IMR-90 (cell line): ENCODE measurements around the gene PSMB3. TPM values are rescaled to one million over a fixed set of nuclear protein-coding genes. Genes with fewer than 3 reads are reported as not detected.

Experiments
- ATAC-seq: fragments of 200-7000 bp; cut with Tn5 transposase; 2 replicates; pipeline ENCODE4 v1.9.1; 2020; ENCODE audit warnings: low read depth, mild to moderate bottlenecking, moderate library complexity
- BruUV-seq: library from RNA; stranded (reverse); fragments of 400-500 nt; replicated peaks from 2 replicates; lab custom pipeline; 2021; lab: Mats Ljungman, UMichigan
- CTCF ChIA-PET: fragments of 300-600 bp; formaldehyde crosslinking; extraction: SDS; loops from one replicate; lab custom pipeline; 2021; ENCODE audit warnings: antibody characterized with exemption; lab: Yijun Ruan, JAX
- POLR2A ChIA-PET: fragments of 300-600 bp; sonication (Branson Sonifier 250); formaldehyde crosslinking; loops from one replicate; lab custom pipeline; 2022; ENCODE audit warnings: antibody characterized with exemption; ENCODE audit not compliant: unreplicated experiment; lab: Charles Lee
- DNase-seq: peaks from one replicate; pipeline ENCODE4 v3.0.0; 2013
- H2AFZ ChIP-seq: replicated peaks from 2 replicates; pipeline ENCODE3; 2013; ENCODE audit warnings: low read length, mild to moderate bottlenecking; ENCODE audit not compliant: poor library complexity
- H2AK5ac ChIP-seq: 2 replicates; pipeline ENCODE4 v1.6.1; 2013; ENCODE audit warnings: low read depth, low read length, inconsistent platforms
- H2AK9ac ChIP-seq: replicated peaks from 2 replicates; pipeline ENCODE3; 2013; ENCODE audit warnings: mild to moderate bottlenecking, low read depth, low read length, moderate library complexity; ENCODE audit not compliant: poor library complexity
- H2BK120ac ChIP-seq: 2 replicates; pipeline ENCODE4 v1.6.1; 2013; ENCODE audit warnings: low read depth, low read length, inconsistent platforms
- H2BK15ac ChIP-seq: 3 replicates; pipeline ENCODE4 v1.6.1; 2013; ENCODE audit warnings: low read depth, low read length, inconsistent platforms
- H2BK20ac ChIP-seq: 2 replicates; pipeline ENCODE4 v1.6.1; 2013; ENCODE audit warnings: low read depth, mild to moderate bottlenecking, inconsistent platforms, low read length, moderate library complexity
- H2BK5ac ChIP-seq: 2 replicates; pipeline ENCODE4 v1.6.1; 2013; ENCODE audit warnings: mild to moderate bottlenecking, low read depth, low read length, inconsistent platforms; ENCODE audit not compliant: poor library complexity, severe bottlenecking
- H3K14ac ChIP-seq: replicated peaks from 2 replicates; pipeline ENCODE4 v1.6.1; 2013; ENCODE audit warnings: low read depth, low read length, inconsistent platforms
- H3K18ac ChIP-seq: 2 replicates; pipeline ENCODE4 v1.6.1; 2013; ENCODE audit warnings: low read depth, low read length, control low read depth
- H3K23ac ChIP-seq: 2 replicates; pipeline ENCODE4 v1.6.1; 2013; ENCODE audit warnings: low read depth, low read length, inconsistent platforms
- H3K27ac ChIP-seq: 2 replicates; pipeline ENCODE4 v1.5.1; 2013; ENCODE audit warnings: mild to moderate bottlenecking, control low read depth, low read length; ENCODE audit not compliant: insufficient read depth
- H3K27me3 ChIP-seq: 2 replicates; pipeline ENCODE4 v1.6.1; 2013; ENCODE audit warnings: low read length; ENCODE audit not compliant: control insufficient read depth, insufficient read depth
- H3K36me3 ChIP-seq: 2 replicates; pipeline ENCODE4 v1.6.1; 2013; ENCODE audit warnings: low read length, mixed read lengths; ENCODE audit not compliant: control insufficient read depth, insufficient read depth
- H3K4ac ChIP-seq: 2 replicates; pipeline ENCODE4 v1.6.1; 2013; ENCODE audit warnings: low read depth, low read length, inconsistent platforms
- H3K4me1 ChIP-seq: 2 replicates; pipeline ENCODE4 v1.6.1; 2013; ENCODE audit warnings: low read length, mixed read lengths; ENCODE audit not compliant: control insufficient read depth, insufficient read depth
- H3K4me2 ChIP-seq: 2 replicates; pipeline ENCODE4 v1.6.1; 2013; ENCODE audit warnings: low read depth, mild to moderate bottlenecking, control low read depth, low read length, moderate library complexity
- H3K4me3 ChIP-seq: 2 replicates; pipeline ENCODE4 v1.5.1; 2013; ENCODE audit warnings: low read depth, mild to moderate bottlenecking, control low read depth, low read length, moderate library complexity; ENCODE audit not compliant: insufficient read depth
- H3K56ac ChIP-seq: 2 replicates; pipeline ENCODE4 v1.6.1; 2013; ENCODE audit warnings: low read length, inconsistent platforms; ENCODE audit not compliant: insufficient read depth; ENCODE audit errors: extremely low read depth
- H3K79me1 ChIP-seq, 2 experiments: 2 replicates each; pipeline ENCODE4 v1.6.1; 2013; ENCODE audit warnings: low read length in 2 of 2, inconsistent platforms in 1 of 2, low read depth in 1 of 2
- H3K9ac ChIP-seq: 2 replicates; pipeline ENCODE4 v1.6.1; 2013; ENCODE audit warnings: low read depth, low read length, control low read depth
- H3K9me1 ChIP-seq: 2 replicates; pipeline ENCODE4 v1.6.1; 2013; ENCODE audit warnings: low read length, inconsistent platforms; ENCODE audit not compliant: insufficient read depth
- H3K9me3 ChIP-seq: 2 replicates; pipeline ENCODE4 v1.6.1; 2013; ENCODE audit warnings: low read length; ENCODE audit not compliant: control insufficient read depth, insufficient read depth
- H4K20me1 ChIP-seq: 2 replicates; pipeline ENCODE4 v1.6.1; 2013; ENCODE audit warnings: low read length, inconsistent platforms; ENCODE audit not compliant: insufficient read depth
- H4K5ac ChIP-seq: 2 replicates; pipeline ENCODE4 v1.6.1; 2013; ENCODE audit warnings: mild to moderate bottlenecking, low read depth, low read length, control low read depth
- H4K8ac ChIP-seq, 2 experiments: 2 replicates each; pipeline ENCODE4 v1.6.1; 2013; ENCODE audit warnings: low read depth in 2 of 2, low read length in 2 of 2, control low read depth in 1 of 2, inconsistent platforms in 1 of 2
- H4K91ac ChIP-seq: 2 replicates; pipeline ENCODE4 v1.6.1; 2013; ENCODE audit warnings: low read depth, low read length, inconsistent platforms; ENCODE audit not compliant: insufficient read depth
- BHLHE40 ChIP-seq: fragments of 150-350 bp; IDR thresholded peaks from 2 replicates; pipeline ENCODE4 v1.6.1; 2016; ENCODE audit warnings: mild to moderate bottlenecking, low read depth, low read length
- CHD1 ChIP-seq: IDR thresholded peaks from 2 replicates; pipeline ENCODE4 v1.6.1; 2012; ENCODE audit warnings: low read depth, low read length, improper control_type of control experiment
- FOS ChIP-seq: fragments of 150-350 bp; IDR thresholded peaks from 2 replicates; pipeline ENCODE4 v1.6.1; 2016; ENCODE audit warnings: low read depth, low read length
- MAFK ChIP-seq: IDR thresholded peaks from 2 replicates; pipeline ENCODE4 v1.6.1; 2012; ENCODE audit warnings: low read depth, low read length, improper control_type of control experiment
- MAZ ChIP-seq: IDR thresholded peaks from 2 replicates; pipeline ENCODE4 v1.6.1; 2012; ENCODE audit warnings: low read depth, mild to moderate bottlenecking, low read length, improper control_type of control experiment, moderate library complexity, borderline replicate concordance
- MXI1 ChIP-seq: IDR thresholded peaks from 2 replicates; pipeline ENCODE4 v1.6.1; 2012; ENCODE audit warnings: low read depth, mild to moderate bottlenecking, low read length, moderate library complexity, borderline replicate concordance
- NFE2L2 ChIP-seq: fragments of 150-350 bp; IDR thresholded peaks from 2 replicates; pipeline ENCODE4 v1.6.1; 2016; ENCODE audit warnings: low read depth, mild to moderate bottlenecking, low read length
- POLR2A ChIP-seq: IDR thresholded peaks from 2 replicates; pipeline ENCODE4 v1.6.1; 2012; ENCODE audit warnings: mild to moderate bottlenecking, low read depth, low read length
- RAD21 ChIP-seq: IDR thresholded peaks from 2 replicates; pipeline ENCODE4 v1.6.1; 2012; ENCODE audit warnings: low read length, improper control_type of control experiment
- RFX5 ChIP-seq: IDR thresholded peaks from 2 replicates; pipeline ENCODE4 v1.8.0; 2012; ENCODE audit warnings: low read depth, mild to moderate bottlenecking, low read length, moderate library complexity
- SMC3 ChIP-seq: fragments of 150-350 bp; IDR thresholded peaks from 2 replicates; pipeline ENCODE4 v1.6.1; 2016; ENCODE audit warnings: low read depth, mild to moderate bottlenecking, antibody characterized with exemption, low read length, moderate library complexity
- WGBS, 2 experiments: methylation state at CpG; one replicate each; pipeline versions ENCODE4 v1.1.5 to v1.1.7; 2013; ENCODE audit warnings: missing lambda C conversion rate in 2 of 2; ENCODE audit not compliant: insufficient read length in 1 of 2; ENCODE audit errors: extremely low coverage in 2 of 2; 5-methylcytosine and 5-hydroxymethylcytosine counted together
- dilution Hi-C: fragments of 300-500 bp; cut with HindIII; formaldehyde crosslinking; loops from one replicate; pipeline ENCODE4 v1.14.3; 2018; ENCODE audit warnings: low sequenced_read_pairs; ENCODE audit not compliant: unreplicated experiment
- in situ Hi-C: fragments of 300-500 bp; cut with MboI; formaldehyde crosslinking; loops from 3 replicates; pipeline ENCODE4 v1.14.3; 2019; ENCODE audit warnings: low sequenced_read_pairs, inconsistent platforms, mixed read lengths
- intact Hi-C: fragments of 100-400 bp; cut with micrococcal nuclease; formaldehyde crosslinking; loops from 2 replicates; pipeline ENCODE4 v1.10.0; 2022
- polyA plus RNA-seq, 3 experiments: library from polyadenylated mRNA; depleted of rRNA; stranded (reverse); fragments of >200 nt; gene quantifications; 2 replicates each; pipeline ENCODE4 v1.2.3, GENCODE V29; 2012; ENCODE audit warnings: low replicate concordance in 1 of 3
- total RNA-seq: library from RNA; depleted of rRNA; stranded (reverse); fragments of >200 nt; gene quantifications from 2 replicates; pipeline ENCODE4 v1.2.3, GENCODE V29; 2012
- TF ChIP-seq, protein P1 (sequence below): fragments of 150-350 bp; IDR thresholded peaks from 2 replicates; pipeline ENCODE4 v1.6.1; 2016; ENCODE audit warnings: low read depth, mild to moderate bottlenecking, low read length, moderate library complexity, borderline replicate concordance
- TF ChIP-seq, protein P2 (sequence below): conservative IDR thresholded peaks from 2 replicates; pipeline ENCODE4 v1.5.1; 2012; ENCODE audit warnings: mild to moderate bottlenecking, low read depth, low read length, improper control_type of control experiment

The PSMB3 gene
- total and polyA plus RNA-seq, 2 of the 4 experiments (the other 2 are of a cell fraction) = 480 to 828 TPM

- Histone ChIP-seq H2BK15ac (no peak overlapping the region), H3K18ac (no peak overlapping the region), H3K4me3 (no peak overlapping the region), H3K27ac (no peak overlapping the region), H3K9me3 (no peaks in the 10 kb centered on the region), H3K79me1 (no peaks in the 10 kb centered on the region), H3K9me1 (no peaks in the 10 kb centered on the region), H3K14ac (no peak overlapping the region), H2BK20ac (no peak overlapping the region), H3K4me2 (no peak overlapping the region), H2AFZ (no peak overlapping the region), H3K36me3 (peaks cover 43% of the 10 kb centered on the region), H2BK120ac (no peak overlapping the region), H4K8ac (no peak overlapping the region), H2AK5ac (no peak overlapping the region), H3K27me3 (no peaks in the 10 kb centered on the region), H2BK5ac (no peak overlapping the region), H3K4ac (no peak overlapping the region), H3K56ac (no peak overlapping the region), H2AK9ac (no peak overlapping the region), H4K20me1 (no peaks in the 10 kb centered on the region), H3K23ac (no peak overlapping the region), H3K4me1 (no peaks in the 10 kb centered on the region; the same call in 1 of the 2 replicates), H4K5ac (no peak overlapping the region), H4K91ac (no peak overlapping the region), H3K9ac (no peak overlapping the region)
- CTCF ChIA-PET = no interaction called here
- dilution Hi-C loops = no loop called here
- BruUV-seq = no TSS peak
- ATAC-seq = no peak
- in situ Hi-C loops = no loop called here
- no CpG with 5 or more reads among the region's 16 CpGs for WGBS, 2 experiments
- no peak for TF ChIP-seq MAZ
- no peak for TF ChIP-seq MXI1
- TF ChIP-seq NFE2L2 = no peak
- TF ChIP-seq, protein P1, sequence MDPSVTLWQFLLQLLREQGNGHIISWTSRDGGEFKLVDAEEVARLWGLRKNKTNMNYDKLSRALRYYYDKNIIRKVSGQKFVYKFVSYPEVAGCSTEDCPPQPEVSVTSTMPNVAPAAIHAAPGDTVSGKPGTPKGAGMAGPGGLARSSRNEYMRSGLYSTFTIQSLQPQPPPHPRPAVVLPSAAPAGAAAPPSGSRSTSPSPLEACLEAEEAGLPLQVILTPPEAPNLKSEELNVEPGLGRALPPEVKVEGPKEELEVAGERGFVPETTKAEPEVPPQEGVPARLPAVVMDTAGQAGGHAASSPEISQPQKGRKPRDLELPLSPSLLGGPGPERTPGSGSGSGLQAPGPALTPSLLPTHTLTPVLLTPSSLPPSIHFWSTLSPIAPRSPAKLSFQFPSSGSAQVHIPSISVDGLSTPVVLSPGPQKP = no peak
- no peak for TF ChIP-seq SMC3
- TF ChIP-seq BHLHE40 = no peak
- no peak for TF ChIP-seq POLR2A
- TF ChIP-seq, protein P2, sequence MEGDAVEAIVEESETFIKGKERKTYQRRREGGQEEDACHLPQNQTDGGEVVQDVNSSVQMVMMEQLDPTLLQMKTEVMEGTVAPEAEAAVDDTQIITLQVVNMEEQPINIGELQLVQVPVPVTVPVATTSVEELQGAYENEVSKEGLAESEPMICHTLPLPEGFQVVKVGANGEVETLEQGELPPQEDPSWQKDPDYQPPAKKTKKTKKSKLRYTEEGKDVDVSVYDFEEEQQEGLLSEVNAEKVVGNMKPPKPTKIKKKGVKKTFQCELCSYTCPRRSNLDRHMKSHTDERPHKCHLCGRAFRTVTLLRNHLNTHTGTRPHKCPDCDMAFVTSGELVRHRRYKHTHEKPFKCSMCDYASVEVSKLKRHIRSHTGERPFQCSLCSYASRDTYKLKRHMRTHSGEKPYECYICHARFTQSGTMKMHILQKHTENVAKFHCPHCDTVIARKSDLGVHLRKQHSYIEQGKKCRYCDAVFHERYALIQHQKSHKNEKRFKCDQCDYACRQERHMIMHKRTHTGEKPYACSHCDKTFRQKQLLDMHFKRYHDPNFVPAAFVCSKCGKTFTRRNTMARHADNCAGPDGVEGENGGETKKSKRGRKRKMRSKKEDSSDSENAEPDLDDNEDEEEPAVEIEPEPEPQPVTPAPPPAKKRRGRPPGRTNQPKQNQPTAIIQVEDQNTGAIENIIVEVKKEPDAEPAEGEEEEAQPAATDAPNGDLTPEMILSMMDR = no peak
- no peak for TF ChIP-seq MAFK
- no peak for TF ChIP-seq RAD21
- no peak for TF ChIP-seq RFX5
- no peak for TF ChIP-seq FOS
- no peak for TF ChIP-seq CHD1
- no peak for DNase-seq
- intact Hi-C loops = no loop called here
- POLR2A ChIA-PET = no interaction called here
Observed at GRCh38 chr17:38721802-38722201, 30.7 kb upstream of the PSMB3 start.
